ENCODE results near the gene FKBP2. TPM values are rescaled to one million over a fixed set of nuclear protein-coding genes. Genes with fewer than 3 reads are reported as not detected.
A peak's percentile ranks its signal among the peaks of the same experiment; 100 is the strongest.

Gene FKBP2
- total RNA-seq, 1 donor from 2014 or later = 32.6 TPM

GRCh38 chr11:64284962-64285884 lies 44.3 kb downstream of the FKBP2 start, which contains the start of gene GPR137:
TSS of gene GPR137 (plus strand) at chr11:64285848. CDS start at chr11:64286525, 677 bp downstream.
- intact Hi-C loops (cut with micrococcal nuclease) = loop anchor here (1.0 to 10.0 kb wide), 9 partner anchors 15 to 310 kb away; partner anchors contain the start of genes CCDC88B, COX8A, DNAJC4 and ESRRA
- Mint-ChIP-seq H3K9me3 (no peaks in the 10 kb centered on the region), H3K4me1 (ENCODE audit: low read depth) (peaks cover 30% of the 10 kb centered on the region), H3K27ac (peak within 1 kb of the TSS; percentile 95), H3K36me3 (ENCODE audit: low read depth) (peaks cover 11% of the 10 kb centered on the region), H3K27me3 (ENCODE audit: insufficient read depth) (peaks cover 5% of the 10 kb centered on the region), H3K4me3 (peak within 1 kb of the TSS; percentile 87)
- peak; percentile 89 for DNase-seq (ENCODE audit: low spot score)

DNA sequence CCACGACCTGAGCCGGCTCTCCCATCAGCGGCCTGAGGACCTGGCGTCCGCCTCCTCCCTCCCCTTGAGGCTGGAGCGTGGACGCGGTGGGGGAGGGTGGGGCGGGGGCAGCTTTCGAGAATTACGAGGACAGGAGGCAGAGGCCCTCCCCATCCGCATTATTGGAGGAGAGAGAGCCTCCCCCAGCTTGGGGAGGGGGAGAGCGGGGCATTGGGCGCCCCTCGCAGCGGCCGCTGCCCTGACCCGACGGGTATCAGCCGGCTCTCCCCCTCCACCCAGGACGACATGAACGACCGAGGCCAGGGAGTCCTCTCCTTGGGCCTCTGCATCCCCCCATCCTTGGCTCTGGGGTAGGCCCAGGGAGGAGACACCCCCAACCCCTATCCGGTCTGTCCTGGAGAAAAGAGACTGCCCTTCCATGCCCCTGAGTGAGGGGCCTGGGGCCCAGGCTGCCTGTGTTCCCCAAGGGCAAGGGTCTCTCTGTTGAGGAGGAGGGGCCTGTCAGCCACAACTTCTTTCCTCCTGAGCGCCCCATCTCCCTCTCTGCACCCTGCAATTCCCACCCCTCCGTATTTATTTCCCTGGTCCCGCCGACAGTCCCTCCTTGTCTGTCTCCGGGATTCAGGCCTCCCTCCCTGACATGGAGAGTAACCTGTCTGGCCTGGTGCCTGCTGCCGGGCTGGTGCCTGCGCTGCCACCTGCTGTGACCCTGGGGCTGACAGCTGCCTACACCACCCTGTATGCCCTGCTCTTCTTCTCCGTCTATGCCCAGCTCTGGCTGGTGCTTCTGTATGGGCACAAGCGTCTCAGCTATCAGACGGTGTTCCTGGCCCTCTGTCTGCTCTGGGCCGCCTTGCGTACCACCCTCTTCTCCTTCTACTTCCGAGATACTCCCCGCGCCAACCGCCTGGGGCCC lies 45.2 kb downstream of the FKBP2 start:
- Mint-ChIP-seq H3K27ac (peak overlapping the region; percentile 80), H3K4me1 (ENCODE audit: low read depth) (peaks cover 33% of the 10 kb centered on the region), H3K36me3 (ENCODE audit: low read depth) (peaks cover 13% of the 10 kb centered on the region), H3K9me3 (no peaks in the 10 kb centered on the region), H3K27me3 (ENCODE audit: insufficient read depth) (peaks cover 14% of the 10 kb centered on the region), H3K4me3 (peak overlapping the region; percentile 86)
- intact Hi-C loops (cut with micrococcal nuclease) = loop anchor here (1.0 to 10.0 kb wide), 6 partner anchors 16 to 311 kb away; partner anchors contain the start of genes CCDC88B, COX8A, ESRRA and PRDX5
- DNase-seq (ENCODE audit: low spot score) = no peak

DNA sequence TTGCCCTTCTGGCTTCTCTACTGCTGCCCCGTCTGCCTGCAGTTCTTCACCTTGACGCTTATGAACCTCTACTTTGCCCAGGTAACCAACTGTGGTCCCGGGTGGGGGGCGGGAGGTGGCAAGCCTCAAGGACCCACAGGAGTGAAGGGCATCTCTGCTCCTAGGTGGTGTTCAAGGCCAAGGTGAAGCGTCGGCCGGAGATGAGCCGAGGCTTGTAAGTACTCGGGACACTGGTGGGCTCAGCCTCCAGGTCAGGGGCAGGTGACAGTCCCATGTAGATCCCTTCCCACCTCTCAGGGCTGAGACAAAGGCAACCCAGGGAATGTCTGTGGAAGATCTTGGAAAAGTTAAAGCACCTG lies 45.9 kb downstream of the FKBP2 start:
- DNase-seq (ENCODE audit: low spot score) = no peak
- Mint-ChIP-seq H3K4me1 (ENCODE audit: low read depth) (peaks cover 27% of the 10 kb centered on the region), H3K4me3 (peak overlapping the region; percentile 86), H3K27me3 (ENCODE audit: insufficient read depth) (peaks cover 16% of the 10 kb centered on the region), H3K9me3 (no peaks in the 10 kb centered on the region), H3K36me3 (ENCODE audit: low read depth) (peaks cover 8% of the 10 kb centered on the region), H3K27ac (peak overlapping the region; percentile 80)
- intact Hi-C loops (cut with micrococcal nuclease) = loop anchor here (10.0 kb wide), 1 partner anchor 312 kb away; the partner anchor contains the start of gene COX8A

GRCh38 chr11:64287676-64288352 lies 46.9 kb downstream of the FKBP2 start:
- no peak overlapping the region for H3K27ac Mint-ChIP-seq
- peaks cover 24% of the 10 kb centered on the region for H3K4me1 Mint-ChIP-seq (ENCODE audit: low read depth)
- peaks cover 5% of the 10 kb centered on the region for H3K36me3 Mint-ChIP-seq (ENCODE audit: low read depth)
- H3K9me3 Mint-ChIP-seq = no peaks in the 10 kb centered on the region
- peaks cover 19% of the 10 kb centered on the region for H3K27me3 Mint-ChIP-seq (ENCODE audit: insufficient read depth)
- peak overlapping the region; percentile 58 for H3K4me3 Mint-ChIP-seq
- intact Hi-C loops (cut with micrococcal nuclease) = loop anchor here (10.0 kb wide), 1 partner anchor 313 kb away; the partner anchor contains the start of gene COX8A
- DNase-seq (ENCODE audit: low spot score) = no peak

DNA sequence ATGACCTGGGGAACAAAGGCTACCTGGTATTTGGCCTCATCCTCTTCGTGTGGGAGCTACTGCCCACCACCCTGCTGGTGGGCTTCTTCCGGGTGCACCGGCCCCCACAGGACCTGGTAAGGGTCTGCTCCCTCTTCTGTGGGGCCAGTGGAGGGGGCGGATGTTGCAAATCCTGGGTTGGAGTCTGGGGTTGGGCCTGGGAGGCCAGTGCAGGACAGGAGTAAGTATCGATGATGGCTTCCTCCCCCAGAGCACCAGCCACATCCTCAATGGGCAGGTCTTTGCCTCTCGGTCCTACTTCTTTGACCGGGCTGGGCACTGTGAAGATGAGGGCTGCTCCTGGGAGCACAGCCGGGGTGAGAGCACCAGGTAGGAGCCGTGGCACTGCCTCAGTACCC lies 47.5 kb downstream of the FKBP2 start:
- no peak overlapping the region for H3K4me3 Mint-ChIP-seq
- peaks cover 5% of the 10 kb centered on the region for H3K36me3 Mint-ChIP-seq (ENCODE audit: low read depth)
- H3K9me3 Mint-ChIP-seq = no peaks in the 10 kb centered on the region
- peaks cover 21% of the 10 kb centered on the region for H3K4me1 Mint-ChIP-seq (ENCODE audit: low read depth)
- intact Hi-C loops (cut with micrococcal nuclease) = loop anchor here (10.0 kb wide), 1 partner anchor 314 kb away; the partner anchor contains the start of gene COX8A
- peaks cover 24% of the 10 kb centered on the region for H3K27me3 Mint-ChIP-seq (ENCODE audit: insufficient read depth)
- DNase-seq (ENCODE audit: low spot score) = no peak
- no peak overlapping the region for H3K27ac Mint-ChIP-seq

- no peak overlapping the region for H3K4me3 Mint-ChIP-seq
- no peaks in the 10 kb centered on the region for H3K9me3 Mint-ChIP-seq
- H3K27me3 Mint-ChIP-seq (ENCODE audit: insufficient read depth) = peaks cover 30% of the 10 kb centered on the region
- H3K36me3 Mint-ChIP-seq (ENCODE audit: low read depth) = peaks cover 5% of the 10 kb centered on the region
- H3K4me1 Mint-ChIP-seq (ENCODE audit: low read depth) = peaks cover 16% of the 10 kb centered on the region
- no peak for DNase-seq (ENCODE audit: low spot score)
- intact Hi-C loops (cut with micrococcal nuclease) = loop anchor here (10.0 kb wide), 1 partner anchor 314 kb away; the partner anchor contains the start of gene COX8A
- no peak overlapping the region for H3K27ac Mint-ChIP-seq
Measured at GRCh38 chr11:64289002-64289564, 48.2 kb downstream of the FKBP2 start.

- intact Hi-C loops (cut with micrococcal nuclease) = no loop called here
- Mint-ChIP-seq H3K27ac (peak overlapping the region; percentile 63), H3K4me1 (ENCODE audit: low read depth) (peaks cover 16% of the 10 kb centered on the region), H3K9me3 (no peaks in the 10 kb centered on the region), H3K36me3 (ENCODE audit: low read depth) (peaks cover 5% of the 10 kb centered on the region), H3K27me3 (ENCODE audit: insufficient read depth) (peaks cover 45% of the 10 kb centered on the region), H3K4me3 (peak overlapping the region; percentile 65)
- no peak for DNase-seq (ENCODE audit: low spot score)
Measured at GRCh38 chr11:64290352-64291261, 49.7 kb downstream of the FKBP2 start.

GRCh38 chr11:64291262-64291751 lies 50.4 kb downstream of the FKBP2 start, which contains the start of gene KCNK4:
TSS of gene KCNK4 (plus strand) at chr11:64291302. CDS start at chr11:64293019, 1,717 bp downstream.
- peaks cover 5% of the 10 kb centered on the region for H3K36me3 Mint-ChIP-seq (ENCODE audit: low read depth)
- H3K4me3 Mint-ChIP-seq = peak within 1 kb of the TSS; percentile 65
- intact Hi-C loops (cut with micrococcal nuclease) = no loop called here
- H3K27me3 Mint-ChIP-seq (ENCODE audit: insufficient read depth) = peaks cover 52% of the 10 kb centered on the region
- peaks cover 13% of the 10 kb centered on the region for H3K4me1 Mint-ChIP-seq (ENCODE audit: low read depth)
- DNase-seq (ENCODE audit: low spot score) = no peak
- peak within 1 kb of the TSS; percentile 63 for H3K27ac Mint-ChIP-seq
- H3K9me3 Mint-ChIP-seq = no peaks in the 10 kb centered on the region

DNA sequence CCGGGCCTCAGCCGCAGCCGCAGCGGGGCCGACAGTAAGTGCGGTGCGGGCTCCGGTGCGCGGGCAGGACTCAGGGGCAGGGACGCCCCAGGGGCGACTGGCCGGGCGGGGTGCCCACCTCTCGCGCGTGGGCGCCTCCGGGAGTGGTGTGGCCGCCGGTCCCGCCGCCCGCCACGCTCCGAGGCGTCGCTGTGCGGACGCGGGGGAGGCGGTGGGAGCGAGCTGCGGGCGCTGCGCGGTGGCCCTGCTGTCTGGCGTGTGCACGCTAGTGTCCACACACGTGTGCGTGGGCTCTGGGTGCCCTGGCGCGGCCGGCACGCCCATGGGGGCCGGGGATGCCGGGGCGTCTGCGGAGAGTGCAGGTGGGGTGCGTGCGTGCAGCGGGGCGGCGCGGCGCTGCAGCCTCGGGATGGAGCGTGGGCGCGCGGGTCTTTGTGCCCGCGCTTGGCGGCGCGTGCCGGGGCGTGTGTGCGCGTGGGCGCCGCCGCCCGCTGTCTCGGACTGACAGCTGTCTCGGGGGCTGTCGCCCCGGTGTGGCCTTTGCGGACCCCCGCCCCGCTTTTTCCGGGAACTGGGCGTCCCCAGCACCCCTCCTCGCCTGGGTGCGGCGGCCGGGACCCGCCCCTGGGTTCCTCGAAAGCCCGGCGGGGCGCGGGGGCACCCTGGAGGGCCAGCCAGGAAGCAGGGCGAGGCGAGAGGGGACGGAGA lies 51.0 kb downstream of the FKBP2 start:
- Mint-ChIP-seq H3K4me3 (no peak overlapping the region), H3K27me3 (ENCODE audit: insufficient read depth) (peaks cover 58% of the 10 kb centered on the region), H3K27ac (no peak overlapping the region), H3K36me3 (ENCODE audit: low read depth) (peaks cover 4% of the 10 kb centered on the region), H3K9me3 (no peaks in the 10 kb centered on the region), H3K4me1 (ENCODE audit: low read depth) (peaks cover 7% of the 10 kb centered on the region)
- DNase-seq (ENCODE audit: low spot score) = no peak
- intact Hi-C loops (cut with micrococcal nuclease) = loop anchor here (1.0 kb wide), 1 partner anchor 9 kb away; no protein-coding TSS in a partner anchor

GRCh38 chr11:64292460-64293254 lies 51.8 kb downstream of the FKBP2 start:
- intact Hi-C loops (cut with micrococcal nuclease) = loop anchor here (1.0 kb wide), 1 partner anchor 9 kb away; no protein-coding TSS in a partner anchor
- peaks cover 64% of the 10 kb centered on the region for H3K27me3 Mint-ChIP-seq (ENCODE audit: insufficient read depth)
- H3K36me3 Mint-ChIP-seq (ENCODE audit: low read depth) = peaks cover 5% of the 10 kb centered on the region
- no peak overlapping the region for H3K27ac Mint-ChIP-seq
- H3K4me3 Mint-ChIP-seq = peak overlapping the region; percentile 53
- no peak for DNase-seq (ENCODE audit: low spot score)
- peaks cover 10% of the 10 kb centered on the region for H3K4me1 Mint-ChIP-seq (ENCODE audit: low read depth)
- no peaks in the 10 kb centered on the region for H3K9me3 Mint-ChIP-seq
